ENCODE measurements around the gene HBM.

DNA sequence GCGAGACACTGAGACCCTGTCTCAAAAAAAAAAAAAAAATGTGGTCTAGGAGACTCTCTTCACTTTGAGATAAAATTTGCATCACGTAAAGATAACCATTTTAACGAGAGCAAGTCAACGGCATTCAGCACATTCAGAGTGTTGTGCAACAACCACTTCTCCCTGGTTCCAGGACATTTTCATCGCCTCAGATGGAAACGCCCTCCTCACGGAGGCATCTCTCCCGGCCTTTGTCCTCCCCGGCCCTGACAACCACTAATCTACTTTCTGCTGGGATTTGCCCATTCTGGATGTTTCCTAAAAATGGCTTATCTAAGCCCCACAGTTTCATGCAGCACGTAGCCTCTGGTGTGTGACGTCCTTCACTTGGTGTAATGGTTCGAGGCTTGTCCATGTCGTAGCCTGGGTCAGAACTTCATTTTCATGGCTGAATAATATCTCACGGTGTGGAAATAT, 21.0 kb upstream of the HBM start:
- TF ChIP-seq, protein P1, sequence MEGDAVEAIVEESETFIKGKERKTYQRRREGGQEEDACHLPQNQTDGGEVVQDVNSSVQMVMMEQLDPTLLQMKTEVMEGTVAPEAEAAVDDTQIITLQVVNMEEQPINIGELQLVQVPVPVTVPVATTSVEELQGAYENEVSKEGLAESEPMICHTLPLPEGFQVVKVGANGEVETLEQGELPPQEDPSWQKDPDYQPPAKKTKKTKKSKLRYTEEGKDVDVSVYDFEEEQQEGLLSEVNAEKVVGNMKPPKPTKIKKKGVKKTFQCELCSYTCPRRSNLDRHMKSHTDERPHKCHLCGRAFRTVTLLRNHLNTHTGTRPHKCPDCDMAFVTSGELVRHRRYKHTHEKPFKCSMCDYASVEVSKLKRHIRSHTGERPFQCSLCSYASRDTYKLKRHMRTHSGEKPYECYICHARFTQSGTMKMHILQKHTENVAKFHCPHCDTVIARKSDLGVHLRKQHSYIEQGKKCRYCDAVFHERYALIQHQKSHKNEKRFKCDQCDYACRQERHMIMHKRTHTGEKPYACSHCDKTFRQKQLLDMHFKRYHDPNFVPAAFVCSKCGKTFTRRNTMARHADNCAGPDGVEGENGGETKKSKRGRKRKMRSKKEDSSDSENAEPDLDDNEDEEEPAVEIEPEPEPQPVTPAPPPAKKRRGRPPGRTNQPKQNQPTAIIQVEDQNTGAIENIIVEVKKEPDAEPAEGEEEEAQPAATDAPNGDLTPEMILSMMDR (optimal IDR thresholded peaks at IDR 0.05 in 1 of 3, IDR thresholded peaks at IDR 0.05 in 1 of 3, conservative IDR thresholded peaks at IDR 0.05 in 1 of 3; ENCODE audit: extremely low read depth in 1 of 3, insufficient read depth in 2 of 3, low read length in 3 of 3) = no peak
- TF ChIP-seq EZH2 (IDR thresholded peaks at IDR 0.05; ENCODE audit: low read length) = no peak

All from keratinocyte (primary cell).